GM19324 (cell line): ENCODE results near the gene SPRED3.
"Not testable (repeated sequence)": the region's sequence is repeated elsewhere in the genome, so short reads cannot be mapped to it uniquely, and the experiment has no call there.

Source experiments
- ATAC-seq: cut with Tn5 transposase; IDR thresholded peaks from one replicate; pipeline ENCODE4 v1.9.1; 2021; ENCODE audit warnings: mild to moderate bottlenecking, moderate library complexity; ENCODE audit not compliant: unreplicated experiment, low FRiP score

SPRED3 gene, protein sequence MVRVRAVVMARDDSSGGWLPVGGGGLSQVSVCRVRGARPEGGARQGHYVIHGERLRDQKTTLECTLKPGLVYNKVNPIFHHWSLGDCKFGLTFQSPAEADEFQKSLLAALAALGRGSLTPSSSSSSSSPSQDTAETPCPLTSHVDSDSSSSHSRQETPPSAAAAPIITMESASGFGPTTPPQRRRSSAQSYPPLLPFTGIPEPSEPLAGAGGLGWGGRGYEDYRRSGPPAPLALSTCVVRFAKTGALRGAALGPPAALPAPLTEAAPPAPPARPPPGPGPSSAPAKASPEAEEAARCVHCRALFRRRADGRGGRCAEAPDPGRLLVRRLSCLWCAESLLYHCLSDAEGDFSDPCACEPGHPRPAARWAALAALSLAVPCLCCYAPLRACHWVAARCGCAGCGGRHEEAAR

DNA sequence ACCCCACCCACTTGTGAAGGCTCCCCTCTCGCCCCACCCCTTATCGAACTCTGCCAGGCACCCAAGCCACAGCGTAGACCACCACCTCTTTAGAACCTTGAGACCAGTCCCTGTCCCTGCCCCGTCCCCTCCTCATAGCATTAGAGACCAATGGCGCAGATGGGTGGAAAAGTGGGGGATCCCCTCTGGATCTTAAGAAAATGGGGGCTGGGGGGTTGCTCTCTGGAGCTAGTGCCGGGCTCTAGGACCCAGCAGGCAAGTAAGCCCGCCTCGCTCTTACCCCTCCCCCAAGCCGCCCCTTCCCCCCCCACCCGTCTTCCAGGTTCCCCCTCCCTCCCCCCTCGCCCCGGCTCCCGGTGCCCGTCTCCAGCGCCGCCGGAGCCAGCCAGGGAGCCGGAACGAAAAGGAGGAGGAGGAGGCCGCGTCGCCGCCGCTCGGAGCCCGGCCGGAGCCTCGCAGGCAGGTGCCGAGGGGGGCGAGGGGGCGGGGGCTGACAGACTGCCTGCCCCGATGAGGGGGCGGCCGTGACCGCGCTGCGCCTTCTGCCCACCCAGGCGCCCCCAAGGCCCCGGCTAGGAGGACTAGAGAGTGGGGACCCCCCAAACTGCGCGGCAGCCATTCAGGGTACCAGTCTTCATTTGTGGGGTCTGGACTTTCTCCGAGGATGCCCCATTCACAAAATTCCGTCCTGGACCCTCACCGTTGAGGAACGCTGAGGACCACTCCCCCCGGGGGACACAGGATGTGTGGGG lies at the start of gene SPRED3:
TSS of gene SPRED3 (plus strand) at position 349 of the 752 bp plus-strand sequence. CDS start 1,606 bp downstream, outside the sequence.
- ATAC-seq = no peak

DNA sequence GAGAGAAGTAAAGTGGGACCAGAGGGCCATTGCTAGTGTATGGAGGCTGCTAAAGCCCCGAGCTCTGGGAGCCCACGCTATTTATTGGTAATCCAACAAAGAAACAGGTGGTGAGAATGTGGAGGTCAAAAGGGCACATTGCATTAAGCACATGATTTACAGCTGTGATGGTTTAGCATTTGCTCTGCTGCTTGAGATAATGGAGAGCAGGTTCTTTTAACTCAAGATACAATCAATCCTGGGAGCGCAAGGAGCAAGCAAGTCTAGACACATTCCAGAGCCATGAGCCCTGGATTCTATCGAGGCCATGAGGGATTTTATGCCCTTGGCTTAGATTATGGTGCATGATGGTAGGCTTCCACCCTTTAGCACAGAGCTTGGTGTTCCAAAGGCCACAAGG lies 49.5 kb upstream of the SPRED3 start:
- not testable (repeated sequence) for ATAC-seq

DNA sequence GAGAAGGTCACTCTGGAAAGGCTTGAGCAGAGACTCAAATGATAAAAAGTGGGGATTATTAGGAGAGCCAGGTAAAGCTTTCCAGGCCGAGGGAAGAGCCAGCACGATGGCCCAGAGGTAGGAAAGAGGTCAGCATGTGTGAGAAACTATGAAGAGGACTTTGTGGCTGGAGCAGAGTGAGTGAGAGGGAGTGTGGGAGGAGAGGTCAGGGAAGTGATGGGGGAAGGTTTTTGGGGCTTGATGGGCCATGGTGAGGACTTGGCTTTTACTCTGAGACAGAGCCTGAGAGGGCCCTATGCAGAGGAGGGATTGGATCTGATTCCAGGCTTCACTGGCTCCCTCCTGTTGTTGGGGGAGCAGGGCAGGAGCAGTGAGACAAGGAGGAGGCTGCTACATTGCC lies 47.6 kb upstream of the SPRED3 start:
- ATAC-seq = no peak

DNA sequence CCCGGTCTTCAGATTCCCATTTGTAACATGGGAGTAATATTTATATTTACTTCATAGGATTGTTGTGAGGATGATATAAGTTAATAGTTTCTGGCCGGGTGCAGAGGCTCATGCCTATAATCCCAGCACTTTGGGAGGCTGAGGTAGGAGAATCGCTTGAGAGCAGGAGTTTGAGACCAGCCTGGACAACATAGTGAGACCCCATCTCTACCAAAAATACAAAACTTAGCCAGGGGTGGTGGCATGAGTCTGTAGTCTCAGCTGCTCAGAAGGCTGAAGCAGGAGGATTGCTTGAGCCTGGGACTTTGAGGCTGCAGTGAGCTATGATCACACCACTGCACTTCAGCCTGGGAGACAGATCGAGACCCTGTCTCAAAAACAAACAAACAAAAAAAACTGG lies 41.7 kb upstream of the SPRED3 start:
- no peak for ATAC-seq

DNA sequence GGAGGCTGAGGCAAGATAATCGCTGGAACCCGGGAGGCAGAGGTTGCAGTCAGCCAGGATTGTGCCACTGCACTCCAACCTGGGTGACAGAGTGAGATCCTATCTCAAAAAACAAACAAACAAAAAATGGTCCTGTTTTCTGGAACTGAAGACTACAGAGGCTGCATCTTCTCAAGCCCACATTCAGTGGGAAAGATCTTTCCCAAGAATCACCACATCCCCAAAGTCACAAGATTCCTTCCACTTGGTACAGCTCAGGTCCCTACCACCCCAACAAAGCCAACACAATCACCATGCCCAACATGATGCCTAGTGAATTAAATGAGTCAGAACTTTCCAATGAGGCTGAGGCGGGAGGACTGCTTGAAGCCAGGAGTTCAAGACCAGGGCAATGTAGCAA lies 37.6 kb upstream of the SPRED3 start:
- ATAC-seq = no peak

DNA sequence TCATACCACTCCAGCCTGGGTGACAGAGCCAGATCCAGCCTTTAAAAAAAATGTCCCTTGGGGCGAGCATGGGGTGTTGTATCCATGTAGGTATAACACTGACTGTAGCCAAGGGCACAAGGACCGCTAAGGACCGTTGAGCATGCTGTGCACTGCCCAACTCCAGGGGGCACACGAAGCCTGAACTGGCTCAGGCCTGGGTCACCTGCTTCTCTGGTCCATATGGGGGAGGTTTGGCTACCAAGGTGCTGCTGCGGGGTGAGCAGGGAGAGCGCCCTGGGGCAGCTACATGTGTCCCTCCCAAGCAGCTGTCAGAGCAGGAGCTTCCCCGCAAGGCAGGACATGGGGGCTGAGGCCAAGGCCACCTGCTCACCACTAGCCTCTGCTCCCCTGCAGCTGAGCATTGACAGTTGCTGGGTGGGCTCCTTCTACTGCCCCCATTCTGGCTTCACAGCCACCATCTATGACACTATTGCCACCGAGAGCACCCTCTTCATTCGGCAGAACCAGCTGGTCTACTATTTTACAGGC lies 36.6 kb upstream of the SPRED3 start:
- no peak for ATAC-seq

DNA sequence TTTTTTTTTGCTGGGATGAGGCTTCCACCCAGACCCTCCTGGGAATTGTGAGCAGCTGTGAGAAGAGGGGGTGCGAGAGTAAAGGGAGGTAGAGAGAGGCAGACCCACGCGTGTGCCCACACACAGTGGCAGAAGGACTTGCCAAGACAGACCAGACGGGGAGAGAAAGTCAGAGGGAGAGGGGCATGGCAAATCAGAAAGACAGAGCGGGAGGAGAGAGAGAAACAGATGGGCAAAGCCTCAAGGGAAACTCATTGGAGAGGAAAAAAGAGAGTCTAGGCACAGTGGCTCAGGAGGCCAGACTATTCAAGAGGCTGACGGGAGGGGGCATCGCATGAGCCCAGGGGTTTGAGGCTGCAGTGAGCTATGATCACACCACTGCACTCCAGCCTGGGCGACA lies 35.9 kb upstream of the SPRED3 start:
- ATAC-seq = no peak

DNA sequence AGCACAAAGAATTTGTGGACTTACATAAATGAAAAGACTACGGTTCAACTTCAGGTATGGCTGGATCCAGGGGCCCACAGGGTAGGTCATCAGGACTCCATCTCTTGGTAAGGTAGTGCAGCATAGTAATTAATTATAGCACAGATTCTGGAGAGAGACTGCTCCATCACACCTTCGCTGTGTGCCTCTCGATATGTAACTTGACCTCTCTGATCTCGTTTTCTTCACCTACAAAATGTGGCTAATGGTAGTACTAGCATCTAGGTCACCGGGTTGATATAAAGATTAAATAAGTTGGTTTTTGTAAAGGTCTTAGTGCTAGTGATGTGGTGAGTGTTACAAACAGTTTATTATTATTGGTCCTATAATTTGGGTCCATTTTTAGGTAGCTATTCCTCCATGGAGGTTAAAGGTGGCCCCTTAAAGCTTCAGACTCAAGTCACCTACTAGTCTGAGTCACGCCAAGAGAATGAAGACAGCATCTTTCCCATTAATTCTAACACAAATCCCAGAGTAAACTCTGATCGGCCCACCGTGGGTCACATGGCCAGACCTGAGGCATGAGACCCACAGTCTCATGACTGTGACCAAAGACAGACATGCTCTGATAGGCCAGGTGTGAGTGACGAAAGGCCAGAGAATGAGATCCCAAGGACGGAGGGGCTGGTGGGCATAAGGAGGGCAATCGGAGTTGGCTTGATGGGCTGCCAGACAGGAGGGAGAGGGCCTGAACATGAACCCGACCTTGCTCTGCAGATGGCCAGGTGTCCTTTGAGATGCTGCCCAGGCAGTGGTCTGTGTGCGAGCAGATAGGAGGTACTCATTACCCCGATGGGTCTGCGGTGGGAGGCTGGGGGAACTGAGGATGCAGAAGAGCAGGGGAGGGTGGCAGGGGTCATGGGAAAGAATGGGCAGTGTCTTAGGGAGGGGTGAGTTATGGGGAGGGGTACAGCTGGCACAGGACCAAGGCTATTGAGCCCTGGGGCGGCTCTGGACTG lies 32.5 kb upstream of the SPRED3 start:
- no peak for ATAC-seq

DNA sequence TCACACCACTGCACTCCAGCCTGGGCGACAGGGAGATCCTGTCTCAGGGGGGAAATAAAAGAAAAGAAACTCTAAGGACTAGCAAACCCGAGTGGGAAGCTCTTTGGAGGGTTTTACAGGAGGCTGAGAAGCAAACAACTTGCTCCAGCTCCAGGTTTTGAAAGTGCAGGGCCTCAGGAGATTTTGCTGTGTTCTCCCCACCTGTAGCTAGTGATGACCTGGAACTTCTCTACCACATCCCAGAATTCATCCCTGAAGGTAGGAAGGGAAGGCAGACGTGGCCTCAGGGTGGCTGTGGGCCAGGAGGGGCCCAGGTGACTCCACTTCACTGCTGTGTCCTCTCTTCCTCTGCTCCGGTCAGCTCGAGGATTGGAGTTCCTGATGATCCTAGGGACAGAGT lies 30.4 kb upstream of the SPRED3 start:
- ATAC-seq = no peak

DNA sequence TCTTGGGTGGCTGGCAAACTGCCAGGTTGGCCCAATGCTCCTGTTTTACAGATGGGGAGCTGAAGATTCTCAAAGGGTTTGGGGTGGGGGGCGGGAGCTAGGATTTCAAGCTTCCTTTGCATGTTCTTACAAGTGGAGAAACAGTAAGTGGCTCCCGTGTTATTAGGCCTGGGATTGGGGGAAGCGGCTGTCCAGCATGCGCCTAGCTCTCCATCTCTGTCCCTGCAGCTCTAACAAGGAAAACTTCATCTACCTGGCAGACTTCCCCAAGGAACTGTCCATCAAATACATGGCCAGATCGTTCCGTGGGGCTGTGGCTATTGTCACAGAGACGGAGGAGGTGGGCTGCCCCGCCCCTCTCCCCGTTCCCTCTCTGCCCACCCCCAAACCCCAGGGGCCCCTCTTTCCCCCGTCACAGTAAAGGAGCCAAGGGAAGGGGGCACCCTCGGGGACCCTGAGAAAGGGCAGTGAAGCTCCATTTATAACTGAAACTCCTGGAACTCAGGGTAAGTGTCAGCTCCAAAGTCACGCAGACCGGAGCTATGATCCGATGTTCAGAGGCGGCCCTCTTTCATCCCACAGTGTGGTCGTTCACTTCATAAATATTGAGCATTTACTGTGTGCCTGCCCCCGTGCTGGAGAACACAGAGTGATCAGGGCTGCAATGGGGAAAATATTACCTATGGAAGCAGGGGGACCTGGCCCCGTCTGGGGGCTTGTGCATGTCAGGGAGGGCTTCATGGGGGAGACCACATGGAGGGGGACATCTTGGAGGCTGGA lies 29.1 kb upstream of the SPRED3 start:
- ATAC-seq = no peak

DNA sequence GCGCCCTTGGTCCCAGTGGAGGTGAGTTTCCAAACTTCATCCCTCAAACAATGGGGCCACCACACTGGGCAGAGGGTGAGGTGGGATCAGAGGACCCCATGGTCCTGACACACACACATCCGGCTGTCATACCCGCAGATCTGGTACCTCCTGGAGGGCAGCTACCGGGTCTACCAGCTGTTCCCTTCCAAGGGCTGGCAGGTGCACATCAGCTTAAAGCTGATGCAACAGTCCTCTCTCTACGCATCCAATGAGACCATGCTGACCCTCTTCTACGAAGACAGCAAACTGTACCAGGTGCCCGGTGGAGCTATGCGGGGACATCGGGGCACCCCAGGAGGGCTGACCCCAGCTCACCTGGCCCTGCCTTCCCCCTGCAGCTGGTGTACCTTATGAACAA lies 28.1 kb upstream of the SPRED3 start:
- no peak for ATAC-seq

DNA sequence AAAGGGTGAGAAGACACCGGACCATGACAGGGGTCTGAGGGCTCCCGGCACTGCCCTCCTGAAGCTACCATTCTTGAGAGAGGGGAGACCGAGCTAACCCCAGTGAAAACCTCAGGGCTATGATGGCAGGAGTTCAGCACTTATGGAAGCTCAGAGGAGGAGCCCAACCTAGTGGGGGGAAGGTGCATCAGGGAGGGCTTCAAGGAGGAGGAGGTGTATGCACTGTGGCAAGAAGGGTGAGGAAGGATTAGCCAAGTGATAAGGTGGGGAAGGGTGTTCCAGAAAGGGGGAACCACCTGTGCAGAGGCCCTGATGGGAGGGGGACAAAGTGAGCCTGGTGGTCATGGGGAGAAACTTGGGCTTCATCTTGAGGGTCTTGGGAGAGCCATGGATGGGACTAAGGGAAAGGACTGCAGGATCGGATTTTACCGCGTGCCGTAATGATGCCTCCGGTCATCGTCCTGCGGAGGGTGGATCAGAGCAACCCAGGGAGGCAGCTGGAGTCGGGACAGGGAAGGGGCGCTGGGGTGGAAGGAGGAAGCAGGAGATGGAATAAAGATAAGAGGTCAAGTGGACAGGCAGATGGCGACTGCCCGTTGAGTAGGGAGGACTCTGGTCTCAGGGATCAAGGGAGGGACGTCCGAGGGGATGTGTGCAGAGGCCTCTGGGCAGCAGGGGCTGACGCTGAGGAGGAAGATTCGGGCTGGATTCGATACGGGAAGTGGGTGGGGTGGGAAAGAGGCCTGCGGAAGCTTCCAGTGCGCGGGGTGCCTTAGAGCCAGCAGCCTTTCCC lies 27.5 kb upstream of the SPRED3 start:
- no peak for ATAC-seq

DNA sequence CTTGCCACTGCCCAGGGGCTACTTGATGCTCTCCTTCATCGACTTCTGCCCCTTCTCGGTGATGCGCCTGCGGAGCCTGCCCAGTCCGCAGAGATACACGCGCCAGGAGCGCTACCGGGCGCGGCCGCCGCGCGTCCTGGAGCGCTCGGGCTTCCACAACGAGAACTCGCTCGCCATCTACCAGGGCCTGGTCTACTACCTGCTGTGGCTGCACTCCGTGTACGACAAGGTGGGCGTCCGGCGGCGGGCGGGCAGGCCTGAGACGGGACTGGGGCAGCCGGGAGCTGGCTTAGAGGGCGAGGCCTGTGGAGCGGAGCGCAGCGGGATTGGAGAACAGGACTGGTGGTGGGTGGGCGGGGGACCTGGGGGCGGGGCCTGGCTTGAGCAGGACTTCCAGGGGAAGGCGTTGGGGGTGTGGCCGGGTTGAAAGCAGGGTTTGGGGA lies 26.8 kb upstream of the SPRED3 start:
- ATAC-seq = no peak

DNA sequence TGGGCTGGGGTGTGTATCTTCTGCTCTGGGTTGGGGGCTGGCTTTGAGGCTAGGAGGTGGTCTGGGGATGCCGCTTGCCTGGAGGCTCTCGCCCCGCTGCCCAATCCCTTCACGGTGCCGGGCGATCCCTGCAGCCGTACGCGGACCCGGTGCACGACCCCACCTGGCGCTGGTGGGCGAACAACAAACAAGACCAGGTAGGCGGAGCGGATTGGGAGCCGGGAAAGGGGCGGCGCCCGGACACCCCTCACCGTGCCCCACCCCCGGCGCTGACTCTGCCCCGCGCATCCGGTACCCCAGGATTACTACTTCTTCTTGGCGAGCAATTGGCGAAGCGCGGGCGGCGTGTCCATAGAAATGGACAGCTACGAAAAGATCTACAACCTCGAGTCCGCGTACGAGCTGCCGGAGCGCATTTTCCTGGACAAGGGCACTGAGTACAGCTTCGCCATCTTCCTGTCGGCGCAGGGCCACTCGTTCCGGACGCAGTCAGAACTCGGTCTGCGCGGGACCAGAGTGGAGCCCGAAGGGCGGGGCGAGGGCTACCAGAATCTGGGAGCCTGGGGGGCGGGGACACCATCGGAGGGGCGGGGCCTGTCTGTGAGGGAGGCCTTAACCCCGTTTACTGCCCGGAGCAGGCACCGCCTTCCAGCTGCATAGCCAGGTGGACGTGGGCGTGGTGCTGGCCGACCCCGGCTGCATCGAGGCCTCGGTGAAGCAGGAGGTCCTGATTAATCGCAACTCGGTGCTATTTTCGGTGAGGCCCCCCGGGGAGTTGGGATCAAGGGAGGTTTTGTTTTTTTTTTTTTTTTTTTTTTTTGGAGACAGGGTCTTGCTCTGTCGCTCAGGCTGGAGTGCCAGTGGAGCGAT lies 26.2 kb upstream of the SPRED3 start:
- no peak for ATAC-seq

DNA sequence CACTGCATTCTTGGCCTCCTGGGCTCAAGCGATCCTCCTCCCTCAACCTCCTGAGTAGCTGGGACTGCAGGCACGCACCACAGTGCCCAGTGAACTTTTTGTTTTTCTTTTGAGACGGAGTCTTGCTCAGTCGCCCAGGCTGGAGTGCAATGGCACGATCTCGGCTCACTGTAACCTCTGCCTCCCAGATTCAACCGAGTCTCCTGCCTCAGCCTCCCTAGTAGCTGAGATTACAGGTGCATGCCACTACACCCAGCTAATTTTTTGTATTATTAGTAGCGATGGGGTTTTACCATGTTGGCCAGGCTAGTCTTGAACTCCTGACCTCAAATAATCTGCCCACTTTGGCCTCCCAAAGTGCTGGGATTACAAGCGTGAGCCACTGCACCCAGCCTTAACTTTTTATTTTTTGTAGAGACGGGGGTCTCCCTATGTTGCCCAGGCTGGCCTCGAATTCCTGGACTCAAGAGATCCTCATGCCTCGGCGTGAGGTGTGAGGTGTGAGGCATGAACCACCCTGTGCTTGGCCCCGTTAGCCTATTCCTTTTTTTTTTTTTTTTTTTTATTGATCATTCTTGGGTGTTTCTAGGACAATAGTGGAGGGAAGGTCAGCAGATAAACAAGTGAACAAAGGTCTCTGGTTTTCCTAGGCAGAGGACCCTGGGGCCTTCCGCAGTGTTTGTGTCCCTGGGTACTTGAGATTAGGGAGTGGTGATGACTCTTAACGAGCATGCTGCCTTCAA lies 25.4 kb upstream of the SPRED3 start:
- ATAC-seq = not testable (repeated sequence)

DNA sequence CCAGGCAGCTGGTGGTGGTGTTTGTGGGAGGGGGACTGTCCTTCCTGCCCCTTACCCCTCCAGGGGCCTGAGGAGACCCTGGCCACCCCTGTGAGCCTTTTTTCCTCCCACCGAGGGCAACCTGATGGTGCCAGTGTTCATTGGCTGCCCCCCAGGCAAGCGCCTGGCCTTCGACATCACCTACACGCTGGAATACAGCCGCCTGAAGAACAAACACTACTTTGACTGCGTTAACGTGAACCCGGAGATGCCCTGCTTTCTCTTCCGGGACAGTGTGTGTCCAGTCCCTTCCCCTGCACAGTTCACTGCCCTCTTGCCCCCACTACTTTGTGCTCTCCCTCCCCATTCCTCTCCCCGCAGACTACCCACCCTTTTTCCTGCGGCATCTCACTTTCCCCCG lies 21.5 kb upstream of the SPRED3 start:
- ATAC-seq = no peak

DNA sequence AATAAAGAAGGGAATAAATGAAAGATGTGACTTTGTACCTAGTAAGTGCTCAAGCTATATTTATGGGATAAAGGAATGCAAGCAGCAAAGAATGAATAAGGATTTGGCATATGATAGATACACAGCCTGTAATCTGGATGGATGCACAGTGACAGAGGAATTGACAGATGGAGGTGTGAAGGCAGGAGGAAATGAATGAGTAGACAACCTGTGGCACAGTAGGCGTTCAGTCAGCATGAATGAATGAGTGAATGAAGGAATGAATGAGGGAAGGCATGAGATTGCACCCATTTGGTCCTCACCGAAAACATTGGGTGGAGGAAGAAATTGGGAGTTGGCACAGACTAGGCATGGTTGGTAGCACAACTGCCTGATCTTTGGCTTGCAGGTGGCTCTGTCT lies 18.9 kb upstream of the SPRED3 start:
- ATAC-seq = no peak
